HL-60 (cell line): ENCODE data around the gene GTPBP3.

ENCODE experiments used
- DNase-seq, 2 experiments: peaks; one replicate each; pipeline ENCODE4 v3.0.0-alpha.2; 2010 to 2020; ENCODE audit warnings: low read depth in 1 of 2, low spot score in 1 of 2
- H3K27ac ChIP-seq: fragments of 250-450 bp; sonication (Bioruptor Pico); replicated peaks from 2 replicates; pipeline ENCODE4 v1.5.1; 2020; ENCODE audit warnings: mild to moderate bottlenecking, moderate library complexity
- H3K27me3 ChIP-seq: fragments of 250-450 bp; sonication (Bioruptor Pico); 2 replicates; pipeline ENCODE4 v1.5.1; 2021; ENCODE audit warnings: mild to moderate bottlenecking, moderate library complexity; ENCODE audit not compliant: insufficient read depth, poor library complexity, severe bottlenecking
- H3K4me3 ChIP-seq: replicated peaks from 2 replicates; pipeline ENCODE4 v1.5.1; 2011; ENCODE audit warnings: mild to moderate bottlenecking, control low read depth, low read length; ENCODE audit not compliant: insufficient read depth
- CTCF ChIP-seq: IDR thresholded peaks from one replicate; pipeline ENCODE4 v1.5.1; 2011; ENCODE audit warnings: low read length, control low read depth, inconsistent platforms; ENCODE audit not compliant: insufficient read depth
- GABPA ChIP-seq: IDR thresholded peaks from 2 replicates; pipeline ENCODE4 v1.6.1; 2012; ENCODE audit warnings: low read depth
- POLR2AphosphoS5 ChIP-seq: IDR thresholded peaks from 2 replicates; pipeline ENCODE4 v1.6.1; 2012; ENCODE audit warnings: low read depth
- REST ChIP-seq: IDR thresholded peaks from 2 replicates; pipeline ENCODE4 v1.6.1; 2012; ENCODE audit warnings: low read depth; ENCODE audit not compliant: insufficient replicate concordance
- SPI1 ChIP-seq: IDR thresholded peaks from 2 replicates; pipeline ENCODE4 v1.6.1; 2012; ENCODE audit warnings: low read depth, mild to moderate bottlenecking, borderline replicate concordance

GTPBP3 gene

DNA sequence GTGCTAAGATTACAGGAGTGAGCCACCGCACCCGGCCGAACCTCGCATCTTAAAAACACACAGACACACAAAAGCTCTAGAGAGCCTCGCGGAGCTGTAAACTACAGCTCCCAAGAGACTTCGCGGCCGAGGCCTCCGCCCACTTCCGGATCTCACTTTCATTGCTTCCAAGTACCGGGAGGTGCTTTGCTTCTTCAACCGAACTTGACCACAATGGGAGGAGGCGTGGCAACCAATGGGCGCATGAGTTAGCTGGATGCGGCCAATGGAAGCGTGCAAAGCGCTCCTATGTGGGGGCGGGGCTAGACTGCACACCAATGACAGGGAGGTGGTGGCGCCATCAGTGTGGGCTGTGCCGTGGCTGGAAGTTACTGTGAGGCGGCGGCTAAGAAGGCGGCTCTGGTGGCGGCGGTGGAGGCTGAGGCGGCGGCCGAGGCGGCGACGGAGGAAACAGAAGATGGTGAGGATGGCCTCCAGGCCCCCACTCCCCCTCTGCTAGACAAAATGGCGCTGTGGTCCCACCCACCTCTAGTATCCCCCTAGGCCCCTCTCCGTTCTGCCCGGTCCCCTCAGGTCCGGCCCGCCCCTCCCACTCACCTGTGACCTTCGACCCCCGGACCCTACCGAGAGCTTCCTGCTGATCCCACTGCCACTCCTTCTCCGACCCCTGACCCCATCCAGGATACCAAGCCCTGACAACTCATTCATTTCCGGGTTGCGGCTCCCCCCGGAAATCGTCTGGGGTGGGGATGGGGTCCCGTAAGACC lies 28.0 kb upstream of the GTPBP3 start, which contains the start of gene DDA1:
Gene DDA1, plus strand, starts transcription at position 366 of the 767 bp plus-strand sequence. Its CDS starts 92 bp downstream, at position 458.
- peak; percentile 100 for DNase-seq
- TF ChIP-seq GABPA: peak; percentile 85
- no peak for TF ChIP-seq REST
- TF ChIP-seq SPI1: peak; percentile 21; the same call in 1 of the 2 replicates
- TF ChIP-seq CTCF: no peak
- TF ChIP-seq POLR2AphosphoS5: peak; percentile 68; the same call in 1 of the 2 replicates
- peak within 1 kb of the TSS; percentile 64 for H3K27ac ChIP-seq
- no peaks in the 10 kb centered on the region for H3K27me3 ChIP-seq
- peak within 1 kb of the TSS; percentile 98 for H3K4me3 ChIP-seq

DNA sequence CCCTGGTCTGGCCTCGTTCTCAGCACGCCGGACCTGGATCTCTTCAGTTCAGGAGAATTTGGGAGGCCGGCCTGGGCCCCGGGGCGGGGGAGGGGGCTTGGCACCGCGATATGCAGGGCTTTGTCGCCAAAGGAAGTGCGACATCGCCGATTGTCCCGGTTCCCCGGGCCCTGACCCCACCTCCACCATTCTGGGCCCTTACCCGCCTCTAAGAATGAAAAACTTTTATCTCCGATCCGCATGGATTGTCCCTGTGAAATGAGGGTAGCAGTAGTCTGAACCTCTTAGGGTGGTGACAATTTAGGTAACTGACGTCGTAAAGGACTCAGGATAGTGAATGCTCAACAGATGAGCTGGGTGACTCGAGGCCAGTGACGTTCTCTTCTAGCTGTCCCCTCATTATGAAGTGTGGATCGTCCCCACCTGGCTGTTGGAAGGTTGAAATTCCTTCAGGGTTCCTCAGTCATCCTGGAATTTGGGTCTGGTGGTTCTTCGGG lies 27.3 kb upstream of the GTPBP3 start:
- DNase-seq: no peak
- peak overlapping the region; percentile 98 for H3K4me3 ChIP-seq
- H3K27ac ChIP-seq: peak overlapping the region; percentile 64
- no peak for TF ChIP-seq SPI1
- no peak for TF ChIP-seq CTCF
- no peak for TF ChIP-seq POLR2AphosphoS5
- peak; percentile 86 for TF ChIP-seq GABPA
- TF ChIP-seq REST: no peak
- no peaks in the 10 kb centered on the region for H3K27me3 ChIP-seq

DNA sequence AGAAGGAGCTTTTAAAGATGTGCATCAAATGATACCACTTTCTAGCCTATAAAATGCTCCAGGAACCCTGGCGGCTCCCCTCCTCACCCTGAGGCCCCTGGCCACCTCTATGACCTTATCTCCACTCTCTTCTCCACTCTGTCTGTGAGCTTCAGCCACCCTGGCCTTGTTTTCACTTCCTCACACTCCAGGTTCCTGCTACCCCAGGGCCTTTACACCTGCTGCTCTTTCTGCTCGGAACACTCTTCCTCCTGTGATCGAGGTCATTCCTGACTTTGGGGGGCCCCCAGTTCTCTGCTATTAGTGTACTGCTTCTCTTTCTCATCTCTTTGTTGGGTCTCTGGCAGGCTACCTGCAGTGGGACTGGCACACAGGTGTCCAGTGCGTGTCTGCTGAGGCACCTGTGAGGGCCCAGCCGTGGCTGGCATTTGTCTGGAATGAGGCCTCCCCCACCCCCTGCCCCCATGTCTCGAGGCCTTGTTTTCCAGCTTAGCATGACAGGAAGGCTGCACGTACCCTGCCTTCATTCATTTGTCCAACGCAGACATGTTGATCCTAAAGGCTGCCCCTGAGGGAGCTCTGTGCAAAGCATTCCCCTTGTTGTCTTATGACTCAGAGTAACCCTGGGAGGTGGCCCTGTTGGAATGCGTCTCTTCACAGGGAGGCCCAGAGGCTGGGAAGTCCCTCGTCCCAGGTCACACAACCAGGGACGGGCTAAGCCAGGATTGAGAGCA lies 25.7 kb upstream of the GTPBP3 start:
- Histone ChIP-seq H3K4me3 (no peak overlapping the region), H3K27me3 (no peaks in the 10 kb centered on the region), H3K27ac (no peak overlapping the region)
- no peak for TF ChIP-seq SPI1
- no peak for TF ChIP-seq POLR2AphosphoS5
- TF ChIP-seq CTCF: no peak
- no peak for TF ChIP-seq GABPA
- no peak for TF ChIP-seq REST
- no peak for DNase-seq
